Adrenal gland (tissue), 12 donors: ENCODE data around the gene HLA-B. TPM values are rescaled to one million over a fixed set of nuclear protein-coding genes. Genes with fewer than 3 reads are reported as not detected.
"Not testable (repeated sequence)": the region's sequence is repeated elsewhere in the genome, so short reads cannot be mapped to it uniquely, and the experiment has no call there.

Experiments
- DNase-seq, 7 donors: peaks; one replicate each; pipeline ENCODE4 v3.0.0-alpha.2; 2019 to 2020
- H3K27ac ChIP-seq, 5 donors: fragments of 200-600 bp; sonication (generic) in 4 of 5; 1 replicate in 3 of 5; 2 replicates in 2 of 5; pipeline versions ENCODE4 v1.5.1 to v1.8.0; 2016 to 2020; ENCODE audit warnings: mild to moderate bottlenecking in 1 of 5
- H3K27me3 ChIP-seq: fragments of 200-600 bp; 2 replicates; pipeline ENCODE4 v1.8.0; 2021
- H3K36me3 ChIP-seq, 2 donors: fragments of 200-600 bp; replicated peaks in 1 of 2; 1 replicate in 1 of 2; 2 replicates in 1 of 2; pipeline versions ENCODE4 v1.5.1 to v1.8.0; 2018 to 2022
- H3K4me1 ChIP-seq, 2 donors: fragments of 200-600 bp; replicated peaks in 1 of 2; 1 replicate in 1 of 2; 2 replicates in 1 of 2; pipeline versions ENCODE4 v1.5.1 to v1.8.0; 2018 to 2021
- H3K4me3 ChIP-seq, 4 donors: fragments of 200-600 bp; sonication (generic) in 3 of 4; one replicate each; pipeline ENCODE4 v1.5.1; 2016 to 2018
- H3K9me3 ChIP-seq, 3 donors: fragments of 200-600 bp; sonication (generic) in 1 of 3; replicated peaks in 1 of 3; 1 replicate in 2 of 3; 2 replicates in 1 of 3; pipeline versions ENCODE4 v1.5.1 to v1.8.0; 2016 to 2021
- POLR2A ChIP-seq, 2 donors: fragments of 450-650 bp; IDR thresholded peaks; one replicate each; pipeline ENCODE4 v1.6.1; 2017; ENCODE audit warnings: antibody characterized with exemption in 2 of 2, mild to moderate bottlenecking in 2 of 2, moderate library complexity in 1 of 2
- WGBS, 4 donors: extraction: QIAGEN DNeasy Blood & Tissue Kit in 2 of 4; methylation state at CpG; one replicate each; pipeline versions ENCODE4 v1.1.5 to v1.1.7; 2013 to 2017; 5-methylcytosine and 5-hydroxymethylcytosine counted together
- intact Hi-C, 2 donors: fragments of 100-400 bp; cut with DNase I; formaldehyde crosslinking; loops; one replicate each; pipeline versions ENCODE4 v1.14.1 to v1.15.0; 2022 to 2023
- polyA plus RNA-seq, 3 donors: library from polyadenylated mRNA; stranded (reverse); fragments of 200-250 nt in 2 of 3; fragments of 350-450 nt in 1 of 3; fragmentation: Illumina TruSeq in 1 of 3; extraction: RNeasy Lipid Tissue Mini Kit (QIAGEN cat#74804) in 1 of 3; gene quantifications; one replicate each; pipeline ENCODE4 v1.2.3, GENCODE V29; 2013 to 2014
- total RNA-seq, 9 donors: library from RNA; depleted of rRNA in 4 of 9; stranded (reverse); fragments of >200 nt in 4 of 9; fragments of 120-200 nt in 1 of 9; fragmentation: NEBNext Ultra II Directional in 1 of 9; extraction: Animal tissue kit (Norgen Biotek cat#: 25700) in 1 of 9; gene quantifications; one replicate each; pipeline versions ENCODE4 v1.1.0 to v1.2.4, GENCODE V29; 2013 to 2023
- TF ChIP-seq, protein P1 (sequence below), 6 experiments: fragments of 450-650 bp in 4 of 6; fragments of 200-600 bp in 2 of 6; sonication (generic) in 1 of 6; IDR thresholded peaks; 1 replicate in 5 of 6; 2 replicates in 1 of 6; pipeline versions ENCODE4 v1.5.1 to v1.8.0; 2016 to 2021; ENCODE audit warnings: antibody characterized with exemption in 6 of 6, mild to moderate bottlenecking in 2 of 6, moderate library complexity in 1 of 6
- donor health status: healthy with polysubstance abuse.
- donor health status: Bipolar disorder and iron deficiency.
- donor health status: DM: yes; HTN: yes; CAD: no.
- donor health status: DM: no; HTN: no; CAD: no.
- donor health status: DM: no; HTN: no; CAD: no.
- donor health status: DM: yes; HTN: yes; CAD: no.

The HLA-B gene
- total and polyA plus RNA-seq, 12 donors, result 248 to 3,150 (median 1,251) TPM

DNA sequence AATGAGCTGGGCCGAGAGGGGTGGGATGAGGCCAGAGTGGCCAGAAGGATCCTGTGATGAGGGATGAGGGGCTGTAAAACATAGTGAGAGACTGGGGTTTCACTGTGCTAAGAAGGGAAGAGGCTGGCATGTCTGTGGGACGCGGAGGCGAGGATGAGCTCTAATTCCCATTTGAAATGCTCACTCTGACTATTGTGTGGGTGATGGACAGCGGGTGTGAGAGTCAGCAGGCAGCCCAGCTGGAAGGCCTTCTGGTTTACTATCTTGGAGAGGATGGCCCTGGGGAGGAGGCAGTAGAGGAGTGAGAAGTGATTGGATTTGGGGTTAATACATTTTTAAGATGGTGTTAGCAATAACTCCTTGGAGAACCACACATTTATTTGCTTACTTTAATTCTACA lies 37.0 kb upstream of the HLA-B start:
- H3K4me3 ChIP-seq, result no peak overlapping the region
- intact Hi-C loops, result loop anchor here in 1 of 2 donors (2.0 kb wide), 1 partner anchor 47 kb away; no protein-coding TSS in a partner anchor

DNA sequence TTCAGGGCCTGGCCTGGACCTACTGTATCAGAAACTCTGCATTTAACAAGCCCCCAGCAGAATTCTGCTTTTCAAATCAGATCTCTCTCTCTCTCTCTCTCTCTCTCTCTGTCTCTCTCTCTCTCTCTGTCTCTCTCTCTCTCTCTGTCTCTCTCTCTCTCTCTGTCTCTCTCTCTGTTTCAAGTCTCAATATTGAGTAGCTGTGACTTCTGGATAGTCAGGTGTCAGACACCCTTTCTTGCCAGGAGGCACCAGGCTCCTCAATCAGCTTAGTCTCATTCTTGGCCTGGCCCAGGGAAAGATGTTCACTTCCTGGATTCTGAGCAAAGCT lies 32.8 kb upstream of the HLA-B start:
- intact Hi-C loops, DNase-seq, H3K36me3 ChIP-seq: not testable (repeated sequence)

More for the DNA sequence above, 37.0 kb upstream of the HLA-B start:
- Histone ChIP-seq H3K27ac (no peak overlapping the region), H3K4me1 (peaks cover 0 to 4% of the 10 kb centered on the region in 2 donors), H3K9me3 (no peaks in the 10 kb centered on the region), H3K27me3 (no peaks in the 10 kb centered on the region), H3K36me3 (no peaks in the 10 kb centered on the region)
- WGBS, 4 donors, result 58 to 91% (median 76%) methylated on average over 5 of the region's 5 CpGs
- DNase-seq, result no peak
- TF ChIP-seq POLR2A (IDR thresholded peaks at IDR 0.05), result no peak
- TF ChIP-seq, protein P1, sequence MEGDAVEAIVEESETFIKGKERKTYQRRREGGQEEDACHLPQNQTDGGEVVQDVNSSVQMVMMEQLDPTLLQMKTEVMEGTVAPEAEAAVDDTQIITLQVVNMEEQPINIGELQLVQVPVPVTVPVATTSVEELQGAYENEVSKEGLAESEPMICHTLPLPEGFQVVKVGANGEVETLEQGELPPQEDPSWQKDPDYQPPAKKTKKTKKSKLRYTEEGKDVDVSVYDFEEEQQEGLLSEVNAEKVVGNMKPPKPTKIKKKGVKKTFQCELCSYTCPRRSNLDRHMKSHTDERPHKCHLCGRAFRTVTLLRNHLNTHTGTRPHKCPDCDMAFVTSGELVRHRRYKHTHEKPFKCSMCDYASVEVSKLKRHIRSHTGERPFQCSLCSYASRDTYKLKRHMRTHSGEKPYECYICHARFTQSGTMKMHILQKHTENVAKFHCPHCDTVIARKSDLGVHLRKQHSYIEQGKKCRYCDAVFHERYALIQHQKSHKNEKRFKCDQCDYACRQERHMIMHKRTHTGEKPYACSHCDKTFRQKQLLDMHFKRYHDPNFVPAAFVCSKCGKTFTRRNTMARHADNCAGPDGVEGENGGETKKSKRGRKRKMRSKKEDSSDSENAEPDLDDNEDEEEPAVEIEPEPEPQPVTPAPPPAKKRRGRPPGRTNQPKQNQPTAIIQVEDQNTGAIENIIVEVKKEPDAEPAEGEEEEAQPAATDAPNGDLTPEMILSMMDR (IDR thresholded peaks at IDR 0.05), result no peak

GRCh38 chr6:31388916-31389801 lies 32.2 kb upstream of the HLA-B start:
- H3K27me3 ChIP-seq, H3K36me3 ChIP-seq, H3K4me1 ChIP-seq, intact Hi-C loops, H3K27ac ChIP-seq, H3K4me3 ChIP-seq, H3K9me3 ChIP-seq, DNase-seq: not testable (repeated sequence)
- WGBS, 4 donors, result 57 to 92% (median 68%) methylated on average over 3 of the region's 13 CpGs

More for the DNA sequence above, 32.8 kb upstream of the HLA-B start:
- H3K4me1 ChIP-seq, H3K27ac ChIP-seq, H3K9me3 ChIP-seq, H3K27me3 ChIP-seq, H3K4me3 ChIP-seq: not testable (repeated sequence)

GRCh38 chr6:31386977-31387376 lies 30.0 kb upstream of the HLA-B start:
- no peak overlapping the region for H3K27ac ChIP-seq
- WGBS, 4 donors, result 36 to 55% (median 40%) methylated on average over 1 of the region's 1 CpG
- no peaks in the 10 kb centered on the region for H3K4me1 ChIP-seq
- no peaks in the 10 kb centered on the region for H3K27me3 ChIP-seq
- no peaks in the 10 kb centered on the region for H3K9me3 ChIP-seq
- H3K36me3 ChIP-seq, result no peaks in the 10 kb centered on the region
- peak in 2 of 7 donors; percentile 51 to 52 for DNase-seq
- TF ChIP-seq POLR2A (IDR thresholded peaks at IDR 0.05), result no peak
- TF ChIP-seq, protein P1 (IDR thresholded peaks at IDR 0.05), result no peak
- no peak overlapping the region for H3K4me3 ChIP-seq
- intact Hi-C loops, result no loop called here

GRCh38 chr6:31386099-31386498 lies 29.1 kb upstream of the HLA-B start:
- H3K4me3 ChIP-seq, result no peak overlapping the region
- TF ChIP-seq POLR2A (IDR thresholded peaks at IDR 0.05), result no peak
- TF ChIP-seq, protein P1 (IDR thresholded peaks at IDR 0.05), result no peak
- intact Hi-C loops, result no loop called here
- H3K4me1 ChIP-seq, result no peaks in the 10 kb centered on the region
- H3K9me3 ChIP-seq, result no peaks in the 10 kb centered on the region
- no peak for DNase-seq
- H3K27me3 ChIP-seq, result no peaks in the 10 kb centered on the region
- no peaks in the 10 kb centered on the region for H3K36me3 ChIP-seq
- no peak overlapping the region for H3K27ac ChIP-seq
- WGBS, 4 donors, result 68 to 89% (median 84%) methylated on average over 3 of the region's 3 CpGs
